Stimulated activated CD4-positive, alpha-beta T cell treated with anti-CD3 and anti-CD28 coated beads, Interleukin-12 subunit alpha, Interleukin-12 subunit beta, amount 100 ng/mL, for 48 hours (primary cell): ENCODE data around the gene PER2.
"Not testable (repeated sequence)": the region's sequence is repeated elsewhere in the genome, so short reads cannot be mapped to it uniquely, and the experiment has no call there.

Experiments
- DNase-seq, 3 donors: peaks; one replicate each; pipeline ENCODE4 v3.0.0-alpha.2; 2020; ENCODE audit warnings: low read depth in 2 of 3, low spot score in 1 of 3

Gene PER2

GRCh38 chr2:238288650-238289573, 502 bp upstream of the PER2 start:
- DNase-seq = peak; percentile 93 to 96 (median 96)

GRCh38 chr2:238286987-238287736, 1.2 kb downstream of the PER2 start:
- peak; percentile 16 to 28 (median 23) for DNase-seq

GRCh38 chr2:238286551-238286950, 1.9 kb downstream of the PER2 start:
- DNase-seq = no peak

GRCh38 chr2:238286095-238286494, 2.3 kb downstream of the PER2 start:
- DNase-seq = no peak

- no peak for DNase-seq
These were observed 2.7 kb downstream of the PER2 start for GRCh38 chr2:238285653-238286082.

GRCh38 chr2:238284802-238285515, 3.5 kb downstream of the PER2 start:
- no peak for DNase-seq

GRCh38 chr2:238282861-238283738, 5.3 kb downstream of the PER2 start:
- DNase-seq = no peak

- DNase-seq = no peak
These were observed 6.5 kb downstream of the PER2 start for GRCh38 chr2:238281826-238282480.

GRCh38 chr2:238280083-238280825, 8.2 kb downstream of the PER2 start:
- no peak for DNase-seq

- DNase-seq = no peak
These were observed 9.1 kb downstream of the PER2 start for GRCh38 chr2:238279324-238279682.

GRCh38 chr2:238278626-238279323, 9.6 kb downstream of the PER2 start:
- DNase-seq = no peak

- DNase-seq = no peak
These were observed 10.7 kb downstream of the PER2 start for GRCh38 chr2:238277695-238278094.

- no peak for DNase-seq
These were observed 14.1 kb downstream of the PER2 start for GRCh38 chr2:238274152-238274865.

GRCh38 chr2:238273433-238273832, 15.0 kb downstream of the PER2 start:
- not testable (repeated sequence) for DNase-seq

- DNase-seq = no peak
These were observed 16.3 kb downstream of the PER2 start for GRCh38 chr2:238272156-238272555.

GRCh38 chr2:238271686-238272085, 16.7 kb downstream of the PER2 start:
- DNase-seq = not testable (repeated sequence)

GRCh38 chr2:238271061-238271554, 17.3 kb downstream of the PER2 start:
- DNase-seq = no peak

- no peak for DNase-seq
These were observed 17.8 kb downstream of the PER2 start for GRCh38 chr2:238270606-238271005.
